ENCODE results near the gene MRPL20.
"Not testable (repeated sequence)": the region's sequence is repeated elsewhere in the genome, so short reads cannot be mapped to it uniquely, and the experiment has no call there.

MRPL20 gene

GRCh38 chr1:1425753-1426495 lies 18.8 kb upstream of the MRPL20 start:
- DNase-seq (ENCODE audit: low read depth) = no peak

DNA sequence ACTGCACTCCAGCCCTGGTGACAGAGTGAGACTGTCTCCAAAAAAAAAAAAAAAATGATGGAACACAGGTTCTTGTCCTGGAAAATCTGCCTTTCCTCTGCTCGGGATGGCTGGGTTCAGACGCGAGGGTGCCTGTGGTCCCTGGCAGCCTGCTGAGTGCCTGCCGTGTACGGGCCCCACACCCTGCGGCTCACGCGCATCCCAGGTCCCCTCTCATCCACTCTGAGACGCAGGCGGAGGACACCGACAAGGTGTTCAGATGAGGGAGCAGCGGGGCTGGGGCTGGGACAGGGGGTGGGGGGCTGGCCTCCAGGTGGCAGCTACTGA lies 18.3 kb upstream of the MRPL20 start:
- DNase-seq (ENCODE audit: low read depth) = no peak

DNA sequence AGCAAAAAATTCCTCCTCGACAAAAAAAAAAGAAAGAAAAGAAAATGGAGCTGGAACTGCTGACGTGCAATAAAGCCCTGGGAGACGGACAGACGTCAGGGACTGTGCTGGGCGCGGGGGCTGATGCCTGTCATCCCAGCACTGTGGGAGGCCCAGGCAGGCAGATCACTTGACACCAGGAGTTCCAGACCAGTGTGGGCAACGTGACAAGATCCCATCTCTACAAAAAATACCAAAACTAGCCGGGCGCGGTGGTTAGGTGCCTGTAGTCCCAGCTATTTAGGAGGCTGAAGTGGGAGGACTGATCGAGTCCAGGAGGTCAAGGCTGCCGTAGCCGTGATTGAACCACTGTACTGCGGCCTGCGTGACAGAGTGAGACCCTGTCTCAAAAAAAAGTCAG lies 17.6 kb upstream of the MRPL20 start:
- no peak for DNase-seq (ENCODE audit: low read depth)

- no peak for DNase-seq (ENCODE audit: low read depth)
Observed at GRCh38 chr1:1423245-1423597, 16.1 kb upstream of the MRPL20 start.

- DNase-seq (ENCODE audit: low read depth) = no peak
Observed at GRCh38 chr1:1422465-1423244, 15.6 kb upstream of the MRPL20 start.

DNA sequence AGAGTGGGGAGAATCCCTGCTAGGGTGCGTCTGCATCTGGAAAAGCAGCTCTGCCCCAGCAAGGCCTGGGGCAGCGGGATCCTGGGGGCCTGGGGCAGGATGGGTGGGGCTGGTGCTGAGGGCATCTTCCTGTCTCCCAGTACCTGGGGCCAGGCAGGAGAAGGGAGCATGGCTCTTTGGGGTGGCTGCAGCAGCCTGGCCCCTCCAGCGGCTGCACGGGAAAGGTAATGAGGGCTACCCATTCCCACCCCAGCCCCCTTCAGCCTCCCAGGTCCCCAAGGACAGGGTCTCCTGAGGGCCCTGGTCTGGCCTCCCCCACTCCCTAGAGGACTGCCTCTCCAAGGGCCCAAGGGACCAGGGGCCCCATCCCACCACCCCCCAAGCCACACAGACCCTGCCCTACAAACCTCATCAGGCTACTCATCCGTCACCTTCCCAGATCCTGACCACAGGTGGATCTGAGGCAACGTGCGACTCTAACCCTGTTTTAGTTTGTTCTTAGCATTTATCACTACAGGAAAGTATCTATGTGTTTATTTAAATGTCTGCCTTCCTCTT lies 14.9 kb upstream of the MRPL20 start:
- no peak for DNase-seq (ENCODE audit: low read depth)

- no peak for DNase-seq (ENCODE audit: low read depth)
Observed at GRCh38 chr1:1421147-1421906, 14.2 kb upstream of the MRPL20 start, which contains the start of gene ANKRD65. Gene ANKRD65, minus strand, starts transcription at chr1:1421276. Its CDS starts 271 bp downstream, at chr1:1421005.

GRCh38 chr1:1420654-1421141 lies 13.6 kb upstream of the MRPL20 start:
- DNase-seq (ENCODE audit: low read depth) = no peak

DNA sequence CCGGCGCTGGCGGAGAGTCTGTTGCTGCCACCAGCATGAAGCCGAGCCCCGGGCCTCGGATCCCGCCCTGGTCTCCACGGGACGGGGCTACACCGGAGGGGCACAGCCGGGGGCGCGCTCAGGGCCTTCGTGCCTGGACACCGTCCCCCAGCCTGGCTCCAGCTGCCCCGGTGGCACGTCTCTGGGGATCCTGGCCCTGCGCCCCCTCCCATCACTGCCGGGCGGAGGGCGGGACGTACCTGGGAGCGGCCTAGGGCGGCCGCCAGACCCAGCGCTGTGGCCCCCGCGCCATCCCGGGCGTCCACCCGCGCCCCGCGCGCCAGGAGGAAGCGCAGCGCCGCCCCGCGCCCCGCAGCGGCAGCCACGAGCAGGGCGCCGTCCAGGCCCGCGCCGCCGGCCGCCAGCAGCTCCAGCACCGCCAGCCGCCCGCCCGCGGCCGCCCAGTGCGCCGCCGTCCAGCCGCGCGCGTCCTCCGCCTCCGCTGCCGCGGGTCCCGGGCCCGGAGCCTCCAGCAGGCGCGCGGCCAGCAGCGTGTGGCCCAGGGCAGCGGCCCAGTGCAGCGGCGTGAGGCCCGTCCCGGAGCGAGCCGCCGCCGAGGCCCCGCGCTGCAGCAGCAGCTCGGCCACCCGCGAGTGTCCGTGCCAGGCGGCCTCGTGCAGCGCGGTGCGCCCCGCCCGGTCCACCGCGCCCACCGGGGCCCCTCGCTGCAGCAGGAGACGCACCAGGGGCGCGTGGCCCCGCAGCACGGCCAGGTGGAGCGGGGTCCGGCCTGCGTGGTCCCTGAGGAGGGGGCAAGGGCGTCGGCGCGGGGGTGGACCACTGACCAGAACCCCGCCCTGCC lies 12.9 kb upstream of the MRPL20 start:
- no peak for DNase-seq (ENCODE audit: low read depth)

- DNase-seq (ENCODE audit: low read depth) = no peak
Observed at GRCh38 chr1:1419363-1419812, 12.3 kb upstream of the MRPL20 start.

- no peak for DNase-seq (ENCODE audit: low read depth)
Observed at GRCh38 chr1:1418464-1419362, 11.6 kb upstream of the MRPL20 start.

DNA sequence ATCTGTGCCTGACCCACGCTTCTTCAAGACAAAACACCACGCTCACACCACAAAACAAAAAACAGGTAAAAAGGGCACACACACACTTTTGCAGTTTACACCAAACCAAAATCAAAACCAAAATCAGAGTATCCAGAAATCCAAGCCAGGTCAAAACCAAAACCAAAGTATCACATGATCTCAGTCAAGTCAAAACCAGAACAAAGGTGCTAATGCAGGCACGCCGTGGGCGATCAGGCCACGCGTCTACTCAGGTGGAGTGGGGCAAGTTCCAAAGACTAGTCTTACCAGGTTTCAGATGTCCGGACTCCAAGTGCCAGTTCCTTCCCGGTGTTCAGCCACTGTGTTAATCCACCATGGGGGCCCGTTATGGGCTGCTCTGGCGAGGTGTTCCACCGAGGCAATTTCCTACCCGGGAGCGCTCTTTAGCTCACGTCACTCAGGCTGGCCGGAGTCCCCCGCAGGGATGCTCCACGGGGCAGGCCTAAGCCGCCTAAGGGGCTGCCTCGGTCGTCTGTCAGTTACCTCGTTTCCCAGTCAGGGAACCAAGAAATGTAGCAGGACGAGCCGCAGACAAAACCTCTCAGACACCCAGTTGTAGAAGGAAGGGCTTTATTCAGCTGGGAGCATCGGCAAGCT lies 10.9 kb upstream of the MRPL20 start:
- not testable (repeated sequence) for DNase-seq (ENCODE audit: low read depth)

DNA sequence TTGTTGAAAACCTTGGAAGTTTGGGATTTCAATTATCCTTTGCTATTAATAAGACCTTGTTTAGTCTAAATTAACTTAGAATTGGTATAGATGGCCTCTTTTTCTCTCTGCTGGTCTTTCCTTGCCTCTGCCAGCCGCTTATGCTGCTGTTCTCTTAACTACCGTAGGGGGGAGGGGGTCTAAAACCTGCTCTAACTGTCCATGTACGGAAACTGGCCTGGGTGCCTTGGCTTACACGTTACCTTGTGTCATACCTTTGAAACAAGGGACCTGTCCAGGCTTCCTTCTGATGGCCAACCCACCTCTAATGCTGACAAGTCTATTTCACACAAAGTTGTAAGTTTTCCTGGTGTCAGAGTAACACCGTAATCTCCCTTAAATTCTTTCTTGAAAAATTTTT lies 10.3 kb upstream of the MRPL20 start:
- DNase-seq (ENCODE audit: low read depth) = not testable (repeated sequence)

DNA sequence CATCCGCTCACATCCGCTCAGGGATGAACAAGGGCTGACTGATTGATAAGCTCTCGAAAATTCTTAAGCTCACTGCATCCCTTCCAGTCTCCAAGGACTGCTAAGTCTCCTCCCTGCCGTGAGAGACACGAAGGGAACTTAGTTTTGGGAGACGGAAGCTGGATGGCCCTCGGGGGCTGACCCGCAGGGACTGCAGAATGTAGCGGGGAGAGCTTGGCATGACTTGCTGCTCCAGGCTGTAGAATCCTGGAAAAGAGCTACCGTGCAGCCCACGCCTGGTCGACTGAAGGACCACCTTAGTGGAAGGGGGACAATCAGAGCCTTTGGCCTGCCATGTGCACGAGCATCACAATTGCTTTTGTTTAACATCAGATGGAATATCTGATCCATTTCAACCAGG lies 8.7 kb upstream of the MRPL20 start:
- DNase-seq (ENCODE audit: low read depth) = no peak

DNA sequence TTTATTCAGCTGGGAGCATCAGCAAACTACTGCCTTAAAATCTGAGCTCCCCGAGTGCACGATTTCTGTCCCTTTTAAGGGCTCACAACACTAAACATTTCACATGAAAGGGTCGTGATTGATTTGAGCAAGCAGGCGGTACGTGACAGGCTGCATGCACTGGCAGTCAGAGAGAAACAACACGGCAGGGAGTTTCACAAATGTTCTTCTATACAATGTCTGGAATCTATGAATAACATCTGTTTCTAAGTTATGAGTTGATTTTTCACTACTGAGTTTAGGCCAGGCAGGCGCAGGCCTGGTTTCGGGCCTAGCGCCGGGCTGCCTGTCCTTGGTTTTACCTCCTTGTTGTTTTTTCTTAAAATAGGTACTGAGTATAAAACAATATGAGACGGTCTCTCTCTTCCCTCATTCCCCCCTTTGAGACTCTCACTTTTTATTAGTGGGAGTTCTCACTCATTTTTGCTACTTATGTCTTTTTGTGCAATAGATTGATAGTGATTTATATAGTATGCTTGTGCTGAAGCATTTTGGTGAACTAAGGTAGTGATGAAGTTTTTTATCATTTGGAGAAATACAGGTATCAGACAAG lies 5.3 kb upstream of the MRPL20 start:
- not testable (repeated sequence) for DNase-seq (ENCODE audit: low read depth)

- DNase-seq (ENCODE audit: low read depth) = no peak
Observed at GRCh38 chr1:1411626-1412025, 4.5 kb upstream of the MRPL20 start.

DNA sequence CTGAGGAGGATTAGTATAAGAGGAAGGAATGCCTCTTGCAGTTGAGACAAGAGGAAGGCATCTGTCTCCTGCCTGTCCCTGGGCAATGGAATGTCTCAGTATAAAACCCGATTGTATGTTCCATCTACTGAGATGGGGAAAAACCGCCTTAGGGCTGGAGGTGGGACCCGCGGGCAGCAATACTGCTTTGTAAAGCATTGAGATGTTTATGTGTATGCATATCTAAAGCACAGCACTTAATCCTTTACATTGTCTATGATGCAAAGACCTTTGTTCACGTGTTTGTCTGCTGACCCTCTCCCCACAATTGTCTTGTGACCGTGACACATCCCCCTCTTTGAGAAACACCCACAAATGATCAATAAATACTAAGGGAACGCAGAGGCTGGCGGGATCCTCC lies 3.1 kb upstream of the MRPL20 start:
- DNase-seq (ENCODE audit: low read depth) = not testable (repeated sequence)

DNA sequence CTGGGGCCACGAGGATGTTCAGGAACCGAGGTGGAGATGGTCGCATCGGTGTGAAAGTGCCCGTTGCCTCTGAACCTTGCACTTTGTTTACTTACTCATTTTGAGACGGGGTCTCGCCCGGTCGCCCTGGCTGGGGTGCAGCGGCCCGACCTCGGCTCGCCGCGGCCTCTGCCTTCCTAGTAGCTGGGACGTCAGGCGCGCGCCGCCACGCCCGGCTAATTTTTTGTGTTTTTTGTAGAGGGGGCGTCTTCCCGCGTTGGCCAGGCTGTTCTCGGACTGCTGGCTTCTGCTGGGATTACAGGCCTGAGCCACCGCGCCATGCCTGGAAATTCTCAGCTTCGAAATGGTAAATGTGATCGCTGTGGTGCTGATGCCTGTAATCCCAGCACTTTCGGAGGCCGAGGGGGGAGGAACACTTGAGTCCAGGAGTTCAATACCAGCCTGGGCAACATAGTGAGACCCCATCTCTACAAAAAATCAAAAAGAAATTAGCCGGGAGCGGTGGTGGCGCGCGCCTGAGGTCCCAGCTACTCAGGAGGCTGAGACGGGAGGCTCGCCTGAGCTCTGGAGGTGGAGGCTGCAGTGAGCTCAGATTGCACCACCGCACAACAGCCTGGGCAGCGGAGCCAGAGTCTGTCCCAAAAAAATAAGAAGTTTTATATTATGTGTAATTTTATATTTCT lies 684 bp upstream of the MRPL20 start:
- no peak for DNase-seq (ENCODE audit: low read depth)

Data from fibroblast of the conjunctiva (primary cell).